ENCODE measurements around the gene SATB1.

DNA sequence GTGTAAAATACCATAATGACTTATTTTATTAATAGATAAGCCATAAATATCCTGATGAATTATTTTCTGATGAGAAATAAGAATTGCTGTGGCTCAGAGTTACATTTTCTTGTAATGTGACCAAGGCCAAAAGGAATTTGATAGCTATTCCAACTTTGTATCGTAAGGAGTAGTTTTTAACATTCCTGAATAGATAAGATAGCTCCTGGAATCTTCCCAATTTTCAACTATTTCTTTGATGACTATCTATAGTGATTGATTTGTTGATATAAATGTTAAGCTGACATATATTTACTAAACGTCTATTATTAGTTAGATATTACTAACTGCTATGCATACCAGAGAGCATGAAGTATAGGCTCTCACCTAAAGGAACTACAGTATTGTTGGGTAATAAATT is 49.1 kb upstream of the SATB1 start:
- TF ChIP-seq, protein P1, sequence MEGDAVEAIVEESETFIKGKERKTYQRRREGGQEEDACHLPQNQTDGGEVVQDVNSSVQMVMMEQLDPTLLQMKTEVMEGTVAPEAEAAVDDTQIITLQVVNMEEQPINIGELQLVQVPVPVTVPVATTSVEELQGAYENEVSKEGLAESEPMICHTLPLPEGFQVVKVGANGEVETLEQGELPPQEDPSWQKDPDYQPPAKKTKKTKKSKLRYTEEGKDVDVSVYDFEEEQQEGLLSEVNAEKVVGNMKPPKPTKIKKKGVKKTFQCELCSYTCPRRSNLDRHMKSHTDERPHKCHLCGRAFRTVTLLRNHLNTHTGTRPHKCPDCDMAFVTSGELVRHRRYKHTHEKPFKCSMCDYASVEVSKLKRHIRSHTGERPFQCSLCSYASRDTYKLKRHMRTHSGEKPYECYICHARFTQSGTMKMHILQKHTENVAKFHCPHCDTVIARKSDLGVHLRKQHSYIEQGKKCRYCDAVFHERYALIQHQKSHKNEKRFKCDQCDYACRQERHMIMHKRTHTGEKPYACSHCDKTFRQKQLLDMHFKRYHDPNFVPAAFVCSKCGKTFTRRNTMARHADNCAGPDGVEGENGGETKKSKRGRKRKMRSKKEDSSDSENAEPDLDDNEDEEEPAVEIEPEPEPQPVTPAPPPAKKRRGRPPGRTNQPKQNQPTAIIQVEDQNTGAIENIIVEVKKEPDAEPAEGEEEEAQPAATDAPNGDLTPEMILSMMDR (IDR thresholded peaks at IDR 0.05) = no peak
- no peak for TF ChIP-seq POLR2A (IDR thresholded peaks at IDR 0.05)

Measured in right lobe of liver (tissue), 4 donors.